GM20431 (cell line): ENCODE results near the gene HOXD11.

Source experiments
- in situ Hi-C: fragments of 300-500 bp; cut with MseI, MboI; formaldehyde crosslinking; loops from one replicate; pipeline ENCODE4 v1.15.0; 2020; ENCODE audit warnings: low sequenced_read_pairs; ENCODE audit not compliant: unreplicated experiment

Gene HOXD11

DNA sequence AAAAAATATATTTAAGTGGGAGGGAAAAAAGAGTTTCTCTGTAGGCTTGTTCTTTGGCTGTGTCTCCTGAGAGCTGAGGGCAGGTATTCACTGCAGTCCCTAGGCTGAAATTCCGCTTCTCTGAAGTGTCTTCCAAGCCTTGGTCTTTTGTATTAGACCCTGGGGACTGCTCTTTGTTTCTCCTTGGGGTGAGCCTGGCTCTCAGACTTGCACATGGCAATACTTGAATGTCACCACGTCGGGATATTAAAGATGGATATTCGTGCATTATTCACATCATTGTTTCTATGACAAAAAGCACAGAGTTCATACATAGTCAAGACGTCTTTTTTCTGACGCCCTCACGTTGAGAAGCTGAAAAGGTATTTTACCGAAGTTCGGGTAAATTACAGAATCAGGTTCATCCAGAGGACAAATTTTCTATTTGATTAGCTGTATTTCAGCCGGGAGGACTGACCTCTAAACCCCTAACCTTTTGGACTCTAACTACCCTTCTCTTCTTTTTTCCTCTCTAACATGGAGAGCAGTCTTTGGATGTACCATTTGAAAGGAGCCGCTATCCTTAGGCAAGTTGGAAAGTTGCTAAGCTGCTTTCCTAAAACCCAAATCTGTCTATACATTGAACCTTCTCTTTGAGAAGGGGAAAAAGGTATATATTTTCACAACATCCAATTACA is 47.6 kb downstream of the HOXD11 start:
- in situ Hi-C loops, result no loop called here

DNA sequence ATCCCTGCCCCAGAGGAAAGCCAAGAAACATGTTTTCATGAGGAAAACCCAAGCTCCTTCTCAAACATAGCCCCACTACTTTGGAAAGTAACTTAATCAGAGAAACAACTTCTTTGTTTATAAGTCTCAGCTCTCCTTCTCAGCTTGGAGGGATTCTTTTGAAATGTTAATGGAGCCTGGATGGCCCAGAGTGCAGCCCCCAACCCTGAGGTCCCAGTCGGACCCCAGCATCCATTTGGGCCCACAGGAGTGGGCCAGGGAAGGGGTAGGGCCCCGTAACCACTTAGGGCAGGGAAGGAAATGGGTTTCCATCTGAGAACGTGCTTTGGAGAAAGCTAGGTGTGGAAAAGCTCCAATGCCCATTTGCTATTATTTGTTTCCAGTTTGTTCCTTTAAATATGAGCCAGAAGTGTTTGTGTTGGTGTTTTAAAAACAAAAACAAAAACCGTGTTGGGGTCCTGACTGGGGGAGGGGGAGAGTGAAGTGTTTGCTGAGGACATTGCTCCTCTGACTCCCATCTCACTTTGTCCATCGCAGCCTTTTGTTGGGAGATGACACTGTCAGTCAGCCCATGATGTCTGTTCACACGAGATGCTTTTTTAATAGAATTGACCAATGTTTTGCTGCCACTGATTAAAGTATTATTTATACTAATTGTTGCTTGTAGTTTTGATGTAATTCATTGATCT is 48.4 kb downstream of the HOXD11 start:
- in situ Hi-C loops, result no loop called here

DNA sequence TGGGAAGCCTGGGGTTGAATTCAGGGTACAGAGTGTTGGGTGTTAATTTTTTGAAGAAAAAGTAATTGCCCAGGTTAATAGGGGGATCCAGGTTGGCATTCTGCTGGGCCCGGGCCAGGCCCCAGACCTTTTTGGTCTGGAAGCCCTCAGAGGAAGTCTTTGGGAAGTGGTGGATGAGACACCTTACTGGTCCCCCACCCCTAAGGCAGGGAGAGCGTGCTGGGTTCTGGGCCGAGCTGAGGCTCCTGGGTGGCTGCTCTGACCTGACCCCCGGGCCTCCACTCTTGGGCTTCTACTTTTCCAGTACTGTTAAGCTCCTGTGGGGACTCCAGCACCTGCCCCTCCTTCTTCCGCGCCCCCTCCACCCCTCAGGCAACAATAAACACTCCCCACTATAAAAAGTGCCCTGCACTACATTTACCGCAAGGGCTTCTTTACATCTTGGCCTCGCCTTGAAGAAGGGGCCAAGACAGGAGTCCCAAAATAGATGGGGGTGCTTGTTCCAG is 49.3 kb downstream of the HOXD11 start:
- in situ Hi-C loops, result no loop called here

GRCh38 chr2:176156807-176157498 is 49.9 kb downstream of the HOXD11 start, which contains the start of gene HOXD3:
Gene HOXD3, plus strand, starts transcription at chr2:176157307. Its CDS starts 11,808 bp downstream, at chr2:176169115.
- in situ Hi-C loops, result no loop called here

GRCh38 chr2:176157499-176158185 is 50.6 kb downstream of the HOXD11 start:
- in situ Hi-C loops, result no loop called here

GRCh38 chr2:176158186-176158591 is 51.1 kb downstream of the HOXD11 start:
- in situ Hi-C loops, result no loop called here

GRCh38 chr2:176158855-176159662 is 52.0 kb downstream of the HOXD11 start:
- in situ Hi-C loops, result no loop called here
